ENCODE data around the gene MPI. TPM values are rescaled to one million over a fixed set of nuclear protein-coding genes. Genes with fewer than 3 reads are reported as not detected.
"Not testable (repeated sequence)": the region's sequence is repeated elsewhere in the genome, so short reads cannot be mapped to it uniquely, and the experiment has no call there.

MPI gene
- total RNA-seq, 1 donor from 2014 or later = 43.8 TPM

DNA sequence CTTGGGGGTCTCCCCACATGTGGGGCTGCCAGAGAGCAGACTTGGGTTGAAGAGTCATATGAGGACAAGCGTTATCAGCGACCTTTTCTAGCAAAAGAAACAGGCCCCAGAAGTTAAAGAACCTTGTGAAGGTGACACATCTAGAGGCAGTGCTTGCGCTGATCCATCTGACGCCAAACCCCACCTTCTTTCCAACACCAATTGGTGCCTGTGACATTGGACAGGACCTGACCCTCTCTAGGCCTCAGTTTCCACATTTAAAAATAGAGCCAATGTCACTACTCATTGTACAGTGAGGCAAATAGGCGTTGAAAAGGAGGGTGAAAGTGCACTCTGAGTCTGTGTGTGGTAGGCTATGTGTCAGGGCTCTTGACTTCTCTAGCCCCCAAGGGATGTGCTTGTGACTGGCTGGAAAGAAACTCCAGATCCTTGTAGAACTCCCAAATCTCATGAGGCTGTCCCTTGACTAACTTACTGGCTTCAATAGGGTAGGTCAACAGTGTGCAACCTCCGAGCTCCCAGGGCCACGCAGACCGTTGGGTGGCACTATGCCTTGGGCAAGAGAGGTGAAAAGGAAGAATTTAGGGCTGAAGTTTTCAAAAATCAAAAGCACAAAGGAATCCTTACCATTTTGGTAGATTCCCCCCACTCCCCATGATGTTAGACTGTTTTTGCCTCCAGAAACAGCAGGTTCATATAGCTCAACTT, 17.5 kb downstream of the MPI start:
- Mint-ChIP-seq H3K27me3 (ENCODE audit: low read depth) (no peaks in the 10 kb centered on the region), H3K4me1 (peaks cover 32% of the 10 kb centered on the region), H3K4me3 (peak overlapping the region; percentile 98), H3K36me3 (ENCODE audit: low read depth) (peaks cover 20% of the 10 kb centered on the region), H3K9me3 (no peaks in the 10 kb centered on the region), H3K27ac (ENCODE audit: unreplicated experiment) (peak overlapping the region; percentile 97)
- TF ChIP-seq, protein P1, sequence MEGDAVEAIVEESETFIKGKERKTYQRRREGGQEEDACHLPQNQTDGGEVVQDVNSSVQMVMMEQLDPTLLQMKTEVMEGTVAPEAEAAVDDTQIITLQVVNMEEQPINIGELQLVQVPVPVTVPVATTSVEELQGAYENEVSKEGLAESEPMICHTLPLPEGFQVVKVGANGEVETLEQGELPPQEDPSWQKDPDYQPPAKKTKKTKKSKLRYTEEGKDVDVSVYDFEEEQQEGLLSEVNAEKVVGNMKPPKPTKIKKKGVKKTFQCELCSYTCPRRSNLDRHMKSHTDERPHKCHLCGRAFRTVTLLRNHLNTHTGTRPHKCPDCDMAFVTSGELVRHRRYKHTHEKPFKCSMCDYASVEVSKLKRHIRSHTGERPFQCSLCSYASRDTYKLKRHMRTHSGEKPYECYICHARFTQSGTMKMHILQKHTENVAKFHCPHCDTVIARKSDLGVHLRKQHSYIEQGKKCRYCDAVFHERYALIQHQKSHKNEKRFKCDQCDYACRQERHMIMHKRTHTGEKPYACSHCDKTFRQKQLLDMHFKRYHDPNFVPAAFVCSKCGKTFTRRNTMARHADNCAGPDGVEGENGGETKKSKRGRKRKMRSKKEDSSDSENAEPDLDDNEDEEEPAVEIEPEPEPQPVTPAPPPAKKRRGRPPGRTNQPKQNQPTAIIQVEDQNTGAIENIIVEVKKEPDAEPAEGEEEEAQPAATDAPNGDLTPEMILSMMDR (conservative IDR thresholded peaks at IDR 0.05) = no peak
- DNase-seq (ENCODE audit: low read depth, low spot score) = no peak

DNA sequence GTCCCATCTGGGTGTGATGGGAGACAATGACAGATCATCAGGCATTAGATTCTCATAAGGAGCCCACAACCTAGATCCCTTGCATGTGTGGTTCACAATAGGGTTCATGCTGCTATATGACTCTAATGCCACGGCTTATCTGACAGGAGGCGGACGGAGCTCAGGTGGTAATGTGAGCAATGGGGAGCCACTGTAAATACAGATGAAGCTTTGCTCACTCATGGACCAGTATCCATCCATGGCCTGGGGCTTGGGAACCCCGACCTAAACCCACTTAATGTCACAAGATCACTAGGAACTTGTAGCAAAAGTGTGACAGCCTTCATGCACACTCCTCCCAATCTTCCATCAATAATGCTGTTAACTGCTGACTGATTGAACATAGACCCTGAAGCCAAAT, 18.8 kb downstream of the MPI start:
- Mint-ChIP-seq H3K27ac (ENCODE audit: unreplicated experiment) (no peak overlapping the region), H3K9me3 (no peaks in the 10 kb centered on the region), H3K4me1 (peaks cover 30% of the 10 kb centered on the region), H3K36me3 (ENCODE audit: low read depth) (peaks cover 23% of the 10 kb centered on the region), H3K4me3 (peak overlapping the region; percentile 65), H3K27me3 (ENCODE audit: low read depth) (no peaks in the 10 kb centered on the region)
- TF ChIP-seq, protein P1 (conservative IDR thresholded peaks at IDR 0.05) = no peak
- no peak for DNase-seq (ENCODE audit: low read depth, low spot score)

DNA sequence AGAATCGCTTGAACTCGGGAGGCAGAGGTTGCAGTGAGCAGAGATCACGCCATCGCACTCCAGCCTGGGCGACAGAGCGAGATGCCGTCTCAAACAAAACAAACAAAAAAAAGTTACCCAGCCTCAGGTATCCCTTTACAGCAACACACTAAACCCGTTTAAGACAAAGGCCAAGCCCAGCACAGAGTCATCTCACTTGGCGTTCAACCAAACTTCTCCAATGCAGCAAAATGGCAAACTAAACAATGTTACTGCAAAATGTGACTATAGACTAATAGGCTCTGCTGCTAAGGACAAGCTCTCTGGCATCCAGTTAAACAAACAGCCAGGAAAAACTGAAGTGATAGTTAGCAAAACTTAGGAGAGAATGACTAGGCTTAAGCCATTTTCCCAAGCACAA, 23.2 kb downstream of the MPI start:
- Mint-ChIP-seq H3K27ac (ENCODE audit: unreplicated experiment) (no peak overlapping the region), H3K4me1 (no peaks in the 10 kb centered on the region), H3K36me3 (ENCODE audit: low read depth) (peaks cover 16% of the 10 kb centered on the region), H3K4me3 (no peak overlapping the region), H3K9me3 (no peaks in the 10 kb centered on the region), H3K27me3 (ENCODE audit: low read depth) (no peaks in the 10 kb centered on the region)
- TF ChIP-seq, protein P1 (conservative IDR thresholded peaks at IDR 0.05) = no peak
- DNase-seq (ENCODE audit: low read depth, low spot score) = no peak

DNA sequence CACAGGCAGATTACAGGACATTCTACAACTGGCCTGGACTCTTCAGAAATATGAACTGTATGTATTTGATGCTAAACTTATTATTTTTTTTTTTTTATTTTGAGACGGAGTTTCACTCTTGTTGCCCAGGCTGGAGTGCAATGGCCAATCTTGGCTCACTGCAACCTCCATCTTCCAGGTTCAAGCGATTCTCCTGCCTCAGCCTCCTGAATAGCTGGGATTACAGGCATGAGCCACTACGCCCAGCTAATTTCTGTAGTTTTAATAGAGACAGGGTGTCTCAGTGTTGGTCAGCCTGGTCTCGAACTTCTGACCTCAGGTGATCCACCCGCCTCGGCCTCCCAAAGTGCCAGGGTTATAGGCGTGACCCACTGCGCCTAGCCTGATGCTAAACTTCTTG, 24.0 kb downstream of the MPI start:
- peaks cover 13% of the 10 kb centered on the region for H3K36me3 Mint-ChIP-seq (ENCODE audit: low read depth)
- not testable (repeated sequence) for H3K4me3 Mint-ChIP-seq; H3K4me1 Mint-ChIP-seq; H3K27ac Mint-ChIP-seq (ENCODE audit: unreplicated experiment); H3K27me3 Mint-ChIP-seq (ENCODE audit: low read depth); H3K9me3 Mint-ChIP-seq; DNase-seq (ENCODE audit: low read depth, low spot score)

DNA sequence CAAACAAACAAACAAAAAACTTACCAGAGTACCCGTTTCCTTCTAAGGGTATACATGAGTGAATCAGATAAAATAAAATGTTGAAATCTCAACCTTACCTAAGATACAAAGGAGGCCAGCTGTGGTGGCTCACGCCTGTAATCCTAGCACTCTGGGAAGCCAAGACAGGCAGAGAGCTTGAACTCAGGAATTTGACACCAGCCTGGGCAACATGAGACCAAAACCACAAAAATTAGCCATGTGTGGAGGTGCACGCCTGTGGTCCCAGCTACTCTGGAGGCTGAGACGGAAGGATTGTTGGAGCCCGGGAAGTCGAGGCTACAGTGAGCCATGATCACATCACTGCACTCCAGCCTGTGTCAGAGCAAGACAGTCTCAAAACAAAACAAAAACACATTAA, 27.8 kb downstream of the MPI start:
- no peak for DNase-seq (ENCODE audit: low read depth, low spot score)
- Mint-ChIP-seq H3K27me3 (ENCODE audit: low read depth) (no peaks in the 10 kb centered on the region), H3K4me3 (no peak overlapping the region), H3K9me3 (no peaks in the 10 kb centered on the region), H3K4me1 (no peaks in the 10 kb centered on the region), H3K36me3 (ENCODE audit: low read depth) (peaks cover 7% of the 10 kb centered on the region), H3K27ac (ENCODE audit: unreplicated experiment) (no peak overlapping the region)
- TF ChIP-seq, protein P1 (conservative IDR thresholded peaks at IDR 0.05) = no peak

DNA sequence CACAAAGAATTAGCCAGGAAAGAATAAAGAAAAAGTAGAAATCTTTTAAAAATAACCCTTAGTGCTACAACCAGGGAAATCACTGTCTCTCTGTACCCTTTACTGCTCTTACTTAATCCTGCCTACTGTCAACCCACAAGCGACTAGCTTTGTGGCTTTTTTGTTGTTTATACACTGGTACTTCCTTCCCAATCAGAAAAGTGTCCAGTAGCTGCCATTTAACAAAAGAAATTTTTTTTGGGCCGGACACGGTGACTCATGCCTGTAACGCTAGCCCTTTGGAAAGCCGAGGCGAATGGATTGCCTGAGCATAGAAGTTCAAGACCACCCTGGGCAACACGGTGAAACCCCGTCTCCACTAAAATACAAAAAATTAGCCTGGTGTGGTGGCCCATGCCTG, 30.6 kb downstream of the MPI start:
- Mint-ChIP-seq H3K27me3 (ENCODE audit: low read depth) (no peaks in the 10 kb centered on the region), H3K27ac (ENCODE audit: unreplicated experiment) (no peak overlapping the region), H3K9me3 (no peaks in the 10 kb centered on the region), H3K36me3 (ENCODE audit: low read depth) (peaks cover 3% of the 10 kb centered on the region), H3K4me3 (no peak overlapping the region), H3K4me1 (no peaks in the 10 kb centered on the region)
- TF ChIP-seq, protein P1 (conservative IDR thresholded peaks at IDR 0.05) = no peak
- no peak for DNase-seq (ENCODE audit: low read depth, low spot score)
